ENCODE data around the gene NCBP1.
"Not testable (repeated sequence)": the region's sequence is repeated elsewhere in the genome, so short reads cannot be mapped to it uniquely, and the experiment has no call there.

NCBP1 gene

DNA sequence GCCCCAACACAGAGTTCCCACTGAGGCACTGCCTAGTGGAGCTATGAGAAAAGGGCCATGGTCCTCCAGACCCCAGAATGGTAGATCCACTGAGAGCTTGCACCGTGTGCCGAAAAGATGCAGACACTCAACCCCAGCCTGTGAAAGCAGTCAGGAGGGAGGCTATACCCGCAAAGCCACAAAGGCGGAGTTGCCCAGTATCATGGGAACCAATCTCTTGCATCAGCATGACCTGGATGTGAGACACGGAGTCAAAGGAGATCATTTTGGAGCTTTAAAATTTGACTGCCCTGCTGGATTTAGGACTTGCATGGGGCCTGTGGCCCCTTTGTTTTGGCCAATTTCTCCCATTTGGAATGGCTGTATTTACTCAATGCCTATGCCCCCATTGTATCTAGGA, 11.1 kb upstream of the NCBP1 start:
- DNase-seq (ENCODE audit: low spot score); FAIRE-seq: not testable (repeated sequence)

GRCh38 chr9:97623946-97624345, 9.7 kb upstream of the NCBP1 start:
- DNase-seq (ENCODE audit: low spot score) (no peak), FAIRE-seq (no peak)

- DNase-seq (ENCODE audit: low spot score) (no peak), FAIRE-seq (no peak)
Observed at GRCh38 chr9:97625620-97626019, 8.0 kb upstream of the NCBP1 start.

DNA sequence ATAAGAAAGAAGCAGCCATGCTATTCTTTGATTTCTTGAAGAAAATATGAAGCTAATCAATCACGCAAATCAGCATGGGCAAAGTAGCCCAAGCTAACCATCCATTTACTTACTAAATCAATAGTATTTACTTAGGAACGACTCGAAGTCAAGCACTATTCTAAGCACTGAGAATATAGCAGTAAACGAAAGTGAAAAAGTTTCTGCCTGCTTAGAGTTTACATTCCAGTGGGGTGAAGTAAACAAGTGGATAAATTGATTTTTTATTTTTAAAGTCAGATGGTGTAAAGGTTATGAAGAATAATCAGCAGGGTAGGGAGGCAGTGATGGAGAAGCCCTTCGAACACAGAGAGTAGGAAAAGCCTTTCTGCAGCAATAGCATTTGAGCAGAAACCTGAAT, 6.0 kb upstream of the NCBP1 start:
- DNase-seq (ENCODE audit: low spot score) (no peak), FAIRE-seq (no peak)

- FAIRE-seq (no peak), DNase-seq (ENCODE audit: low spot score) (no peak)
Observed at GRCh38 chr9:97628668-97629067, 5.0 kb upstream of the NCBP1 start.

DNA sequence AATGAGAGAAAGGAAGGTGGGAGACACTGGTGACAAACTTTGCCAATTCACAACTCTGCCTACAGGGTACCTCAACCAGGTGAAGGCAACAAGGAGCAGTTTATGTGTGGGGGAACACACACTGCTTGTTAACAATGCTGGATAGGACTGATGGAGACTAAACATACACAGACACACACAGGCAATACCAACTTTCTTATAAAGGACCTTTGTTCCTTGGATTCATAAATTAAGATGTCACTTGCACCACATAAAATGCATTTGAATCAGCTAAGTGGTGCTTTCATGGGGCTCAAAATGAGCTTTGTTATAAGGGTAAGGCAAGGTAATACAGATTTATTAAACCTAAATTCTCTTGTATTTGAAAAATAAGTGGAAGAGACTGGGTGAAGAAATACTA, 4.5 kb upstream of the NCBP1 start:
- DNase-seq (ENCODE audit: low spot score) (no peak), FAIRE-seq (no peak)

- no peak for FAIRE-seq
Observed at GRCh38 chr9:97630591-97630990, 3.0 kb upstream of the NCBP1 start.

GRCh38 chr9:97632248-97632984, 1.2 kb upstream of the NCBP1 start:
- FAIRE-seq = no peak

More at GRCh38 chr9:97630591-97630990, 3.0 kb upstream of the NCBP1 start:
- DNase-seq (ENCODE audit: low spot score) = no peak

DNA sequence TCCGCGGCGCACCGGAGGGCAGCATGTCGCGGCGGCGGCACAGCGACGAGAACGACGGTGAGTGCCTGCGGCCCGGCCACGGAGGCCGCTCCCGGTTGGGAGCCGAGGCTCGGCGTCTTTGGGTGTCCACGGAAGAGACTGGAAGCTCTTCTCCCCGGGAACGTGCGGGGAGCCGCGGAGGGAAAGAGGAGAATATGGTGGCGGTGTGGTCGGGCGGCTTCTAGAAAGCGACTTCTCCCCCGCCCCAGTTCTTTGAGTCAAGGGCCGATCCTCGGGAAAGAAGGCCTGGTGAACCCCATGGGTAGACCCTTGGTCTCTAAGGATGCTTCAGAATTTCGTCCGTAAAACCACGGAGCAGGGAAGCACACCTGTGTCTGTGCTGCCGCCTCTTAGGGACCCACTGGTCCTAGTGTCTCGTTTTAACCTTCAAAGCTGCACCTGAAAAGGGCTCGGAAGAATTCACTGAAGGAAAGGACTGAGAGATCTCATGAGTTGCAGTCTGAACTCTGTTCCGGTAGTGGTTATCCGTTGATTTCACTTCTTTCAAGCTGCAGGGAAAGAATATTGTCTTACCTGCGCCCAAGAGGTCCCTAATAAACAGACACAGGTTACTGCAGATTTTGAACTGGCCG, 354 bp downstream of the NCBP1 start:
- no peak for FAIRE-seq

More at GRCh38 chr9:97632248-97632984, 1.2 kb upstream of the NCBP1 start:
- DNase-seq (ENCODE audit: low spot score) = no peak

GRCh38 chr9:97635026-97635425, 1.4 kb downstream of the NCBP1 start:
- no peak for DNase-seq (ENCODE audit: low spot score)
- FAIRE-seq = no peak

More for the DNA sequence above, 354 bp downstream of the NCBP1 start:
- DNase-seq (ENCODE audit: low spot score) = no peak

- DNase-seq (ENCODE audit: low spot score) (no peak), FAIRE-seq (no peak)
Observed at GRCh38 chr9:97636903-97637302, 3.3 kb downstream of the NCBP1 start.

GRCh38 chr9:97638666-97639065, 5.0 kb downstream of the NCBP1 start:
- no peak for FAIRE-seq
- DNase-seq (ENCODE audit: low spot score) = no peak

DNA sequence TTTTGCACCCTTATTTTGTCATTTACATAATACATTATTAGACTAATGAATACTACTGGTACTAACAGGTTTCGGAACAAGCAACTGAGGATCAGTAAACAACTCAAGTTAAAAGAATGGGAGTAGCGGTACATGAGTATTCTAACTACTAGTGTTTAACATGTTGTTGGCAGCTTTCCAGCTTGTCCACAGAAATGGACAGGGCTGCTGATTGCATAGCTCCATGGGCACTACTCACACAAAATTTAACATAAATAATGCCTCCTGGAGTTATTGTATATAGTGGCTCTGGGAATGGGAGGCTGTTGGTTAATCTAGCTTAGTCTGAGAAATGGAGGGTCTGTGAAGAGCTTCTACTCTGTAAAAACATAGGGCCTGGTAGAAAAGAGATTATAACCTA, 6.7 kb downstream of the NCBP1 start:
- FAIRE-seq (no peak), DNase-seq (ENCODE audit: low spot score) (no peak)

DNA sequence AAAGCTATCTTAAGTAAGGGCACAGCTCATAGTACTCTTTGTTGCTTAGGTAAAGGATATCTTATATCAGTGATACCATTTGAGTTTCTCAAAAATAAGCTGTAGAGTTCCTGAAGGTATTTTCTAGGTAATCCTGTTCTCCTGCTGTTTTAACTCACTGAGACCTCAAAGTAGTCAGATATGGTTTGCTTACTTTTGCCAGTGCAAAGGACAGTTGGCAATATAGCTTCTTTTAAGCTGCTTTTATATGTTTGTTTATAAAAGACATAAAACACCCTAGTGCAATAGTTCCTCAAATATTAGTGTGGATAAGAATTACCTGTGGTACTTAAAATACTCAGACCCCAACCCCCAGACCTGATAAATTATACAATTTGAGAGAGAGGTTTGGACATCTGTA, 12.1 kb downstream of the NCBP1 start:
- DNase-seq (ENCODE audit: low spot score) = no peak
- FAIRE-seq = no peak

DNA sequence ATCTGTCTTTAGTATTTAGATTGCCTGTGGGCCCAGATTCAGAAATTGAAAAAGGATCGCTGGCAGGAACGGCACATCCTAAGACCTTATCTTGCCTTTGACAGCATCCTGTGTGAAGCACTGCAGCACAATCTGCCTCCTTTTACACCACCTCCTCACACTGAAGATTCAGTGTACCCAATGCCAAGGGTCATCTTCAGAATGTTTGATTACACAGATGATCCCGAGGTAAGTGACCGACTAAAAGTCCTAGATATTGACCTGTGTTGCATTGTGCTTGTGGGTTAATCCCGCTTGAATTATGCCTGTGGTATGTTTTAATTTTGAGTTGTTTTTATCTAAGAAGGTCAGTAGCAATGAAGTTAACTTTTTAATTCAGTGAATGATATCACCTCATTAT, 14.4 kb downstream of the NCBP1 start:
- FAIRE-seq = no peak

GRCh38 chr9:97651646-97652045, 18.0 kb downstream of the NCBP1 start:
- DNase-seq (ENCODE audit: low spot score) = no peak

More for the DNA sequence above, 14.4 kb downstream of the NCBP1 start:
- DNase-seq (ENCODE audit: low spot score) = no peak

GRCh38 chr9:97658707-97659106, 25.1 kb downstream of the NCBP1 start:
- FAIRE-seq = no peak
- no peak for DNase-seq (ENCODE audit: low spot score)

More at GRCh38 chr9:97651646-97652045, 18.0 kb downstream of the NCBP1 start:
- no peak for FAIRE-seq

GRCh38 chr9:97659771-97660170, 26.1 kb downstream of the NCBP1 start:
- FAIRE-seq = no peak
- DNase-seq (ENCODE audit: low spot score) = no peak

GRCh38 chr9:97660340-97660739, 26.7 kb downstream of the NCBP1 start:
- no peak for FAIRE-seq
- DNase-seq (ENCODE audit: low spot score) = no peak

DNA sequence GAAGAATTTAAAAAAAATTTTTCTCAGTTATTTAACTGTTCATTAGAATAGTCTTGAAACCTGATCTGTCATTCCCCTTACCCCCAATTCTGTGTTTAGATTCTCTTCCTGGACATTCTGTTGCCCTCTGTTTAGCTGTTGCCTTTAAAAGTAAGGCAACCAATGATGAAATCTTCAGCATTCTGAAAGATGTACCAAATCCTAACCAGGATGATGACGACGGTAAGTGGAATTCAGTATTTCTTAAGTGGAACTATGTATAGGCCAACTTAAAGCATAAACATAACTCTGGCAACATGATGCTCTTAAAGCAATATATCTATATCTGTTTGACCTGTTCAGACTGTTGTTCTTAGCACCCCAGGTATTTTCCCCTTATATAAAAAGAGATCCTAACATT, 27.2 kb downstream of the NCBP1 start:
- FAIRE-seq = no peak
- no peak for DNase-seq (ENCODE audit: low spot score)

DNA sequence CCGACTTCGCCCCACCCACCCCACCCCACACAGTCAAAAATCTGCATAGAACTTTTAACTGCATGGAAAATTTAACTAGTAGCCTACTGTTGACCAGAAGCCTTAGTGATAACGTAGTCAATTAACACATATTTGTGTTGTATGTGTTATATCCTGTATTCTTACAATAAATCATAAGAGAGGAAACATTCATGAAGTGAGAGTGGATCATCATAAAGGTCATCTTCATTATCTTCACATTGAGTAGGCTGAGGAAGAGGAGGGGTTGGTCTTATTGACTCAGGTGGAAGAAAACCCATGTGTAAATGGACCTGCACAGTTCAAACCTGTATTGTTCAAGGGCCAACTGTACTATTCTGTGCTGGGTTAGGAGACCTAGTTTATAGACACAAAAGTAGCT, 32.1 kb downstream of the NCBP1 start:
- DNase-seq (ENCODE audit: low spot score) = no peak
- FAIRE-seq = no peak

- FAIRE-seq = no peak
- no peak for DNase-seq (ENCODE audit: low spot score)
Observed at GRCh38 chr9:97666907-97667686, 33.5 kb downstream of the NCBP1 start.
